Stimulated activated CD4-positive, alpha-beta T cell treated with anti-CD3 and anti-CD28 coated beads, Interleukin-4, amount 100 ng/mL, for 24 hours (primary cell): Measurements from ENCODE around the gene ACOXL.

Experiments used
- DNase-seq: peaks from one replicate; pipeline ENCODE4 v3.0.0-alpha.2; 2020

Gene ACOXL

DNA sequence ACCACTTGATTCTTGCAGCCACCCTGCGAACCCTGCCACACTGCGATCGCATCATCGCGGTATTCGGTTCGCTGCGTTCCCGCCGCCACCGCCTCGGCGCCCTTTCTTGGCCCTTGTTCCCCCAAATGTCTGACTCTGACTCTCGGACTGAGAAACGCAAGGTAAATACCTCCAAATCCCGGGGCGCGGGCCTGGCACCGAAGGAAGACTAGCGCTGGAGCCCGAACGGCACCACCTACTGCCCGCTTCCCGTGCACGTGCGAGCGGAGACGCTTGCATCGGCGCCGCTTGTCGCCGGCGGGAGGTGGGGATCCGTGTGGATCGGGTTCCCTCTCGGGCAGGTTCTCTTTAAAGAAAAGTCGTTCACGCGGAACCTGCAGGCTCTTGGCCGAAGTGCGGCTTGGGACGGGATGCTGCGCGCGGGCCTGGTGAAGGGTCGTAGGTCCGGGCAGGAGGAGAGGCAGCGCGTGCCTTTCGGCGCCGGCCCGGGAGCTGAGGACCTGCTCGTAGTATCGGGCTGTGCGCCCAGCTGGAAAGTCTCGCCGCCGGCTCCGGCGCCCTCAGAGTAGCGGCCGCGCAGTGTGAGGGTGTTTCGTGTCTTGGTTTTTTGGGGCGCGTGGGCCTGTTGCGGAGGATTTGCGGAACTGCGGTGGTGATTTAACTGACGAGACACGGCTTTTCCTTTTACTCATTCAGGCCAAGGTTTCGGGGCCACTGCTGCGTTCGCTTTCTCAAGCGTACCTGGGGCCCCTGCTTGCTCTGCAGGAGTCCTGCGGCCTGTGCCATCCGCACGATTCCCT, 388.9 kb downstream of the ACOXL start:
- DNase-seq = peak; percentile 49

DNA sequence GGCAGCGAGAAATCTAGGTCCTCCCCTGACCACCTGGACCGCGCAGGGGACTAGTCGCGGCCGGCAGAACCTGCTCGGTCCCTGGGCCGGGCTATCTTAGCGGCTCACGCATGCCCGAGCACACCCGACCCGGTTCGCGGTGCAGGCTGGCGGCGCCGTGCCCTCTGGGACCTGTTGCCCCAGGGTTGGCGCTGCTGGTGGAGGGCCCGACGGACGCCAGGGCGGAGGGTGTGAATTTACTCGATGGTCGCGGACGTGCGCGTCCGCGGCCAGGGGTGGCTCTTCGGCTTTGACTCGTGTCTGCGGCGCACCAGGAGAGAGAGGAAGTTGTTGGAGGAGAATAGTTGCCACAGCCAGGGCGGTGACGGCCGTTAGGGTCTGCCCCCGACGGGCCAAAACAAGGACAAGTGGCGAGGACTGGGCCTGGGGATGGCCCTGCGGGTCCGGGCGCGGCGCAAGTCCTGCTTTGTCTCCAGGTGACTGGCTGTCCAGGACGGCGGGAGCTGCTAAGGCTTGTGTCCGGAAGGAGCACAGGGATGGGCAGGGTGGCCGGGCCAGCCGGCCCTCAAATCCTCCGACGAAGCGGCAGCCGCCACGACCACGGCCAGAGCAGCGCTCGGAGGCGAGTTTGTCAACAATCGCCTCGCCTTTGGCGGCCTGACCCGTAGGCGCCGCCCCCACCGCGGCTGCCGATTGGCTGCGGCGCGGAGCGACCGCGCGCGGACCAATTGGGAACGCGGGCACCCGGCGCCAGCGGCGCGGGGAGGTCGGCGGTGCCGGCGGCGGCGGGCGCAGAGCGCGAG, 389.7 kb downstream of the ACOXL start:
- peak; percentile 74 for DNase-seq

DNA sequence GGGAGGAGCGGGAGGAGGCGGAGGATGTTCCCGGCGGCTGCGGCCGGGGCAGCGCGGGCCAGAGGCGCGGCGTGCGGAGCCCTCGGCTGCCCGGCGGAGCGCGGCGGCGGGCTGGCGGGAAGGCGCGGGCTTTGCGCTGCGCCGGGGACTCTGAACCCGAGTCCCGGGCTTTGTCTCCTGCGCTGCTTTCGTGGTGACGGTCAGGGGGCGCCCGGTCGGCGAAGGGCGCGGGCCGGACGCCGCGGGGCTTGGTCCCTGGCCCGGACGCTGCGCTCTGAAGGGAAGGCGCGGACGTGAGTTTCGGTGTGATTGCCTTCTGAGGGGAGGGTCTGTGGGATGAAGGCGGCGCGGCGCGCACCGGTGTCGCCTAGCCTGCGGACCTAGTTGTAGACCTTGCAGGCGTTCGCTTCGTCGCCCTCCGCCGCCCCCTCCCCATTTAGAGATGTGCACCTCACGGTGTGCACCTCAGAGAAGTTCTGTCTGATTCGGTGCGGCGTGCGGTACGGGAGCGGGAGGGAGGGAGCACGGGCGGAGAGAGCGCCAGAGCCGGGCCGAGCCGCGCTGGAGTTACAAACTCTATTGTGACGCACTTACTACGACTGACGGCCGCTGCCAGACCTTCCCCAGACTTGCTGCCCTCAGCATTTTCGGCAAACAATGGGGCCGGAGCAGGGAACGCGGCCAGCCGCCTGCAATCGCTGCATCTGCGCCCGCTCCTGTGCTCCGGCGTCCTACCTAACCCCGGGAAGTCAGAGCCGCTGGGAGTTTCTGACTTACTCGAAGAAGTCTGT, 390.5 kb downstream of the ACOXL start:
- peak; percentile 41 for DNase-seq

GRCh38 chr2:111123751-111124150, 391.4 kb downstream of the ACOXL start:
- no peak for DNase-seq

- no peak for DNase-seq
Measured at GRCh38 chr2:111126581-111126980, 394.2 kb downstream of the ACOXL start.

GRCh38 chr2:111127351-111127750, 395.0 kb downstream of the ACOXL start:
- no peak for DNase-seq

- no peak for DNase-seq
Measured at GRCh38 chr2:111128096-111128495, 395.7 kb downstream of the ACOXL start.

DNA sequence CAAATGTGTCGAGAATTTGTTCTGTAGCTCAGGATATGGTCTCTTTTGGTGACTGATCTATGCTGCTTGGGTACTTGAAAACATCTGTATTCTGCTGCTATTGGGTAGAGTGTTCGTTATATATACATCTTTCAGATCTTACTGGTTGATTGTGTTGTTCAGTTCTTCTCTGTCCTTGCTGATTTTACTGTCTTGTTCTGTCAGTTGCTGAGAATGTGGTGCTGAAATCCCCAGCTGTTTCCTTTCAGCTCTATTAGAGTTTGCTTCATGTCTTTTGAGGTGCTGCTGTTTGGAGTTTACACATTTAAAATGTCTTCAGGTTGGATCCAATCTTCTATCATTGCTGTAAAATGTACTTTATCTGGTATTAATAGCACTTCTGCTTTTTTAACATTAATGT, 401.2 kb downstream of the ACOXL start:
- DNase-seq = no peak

DNA sequence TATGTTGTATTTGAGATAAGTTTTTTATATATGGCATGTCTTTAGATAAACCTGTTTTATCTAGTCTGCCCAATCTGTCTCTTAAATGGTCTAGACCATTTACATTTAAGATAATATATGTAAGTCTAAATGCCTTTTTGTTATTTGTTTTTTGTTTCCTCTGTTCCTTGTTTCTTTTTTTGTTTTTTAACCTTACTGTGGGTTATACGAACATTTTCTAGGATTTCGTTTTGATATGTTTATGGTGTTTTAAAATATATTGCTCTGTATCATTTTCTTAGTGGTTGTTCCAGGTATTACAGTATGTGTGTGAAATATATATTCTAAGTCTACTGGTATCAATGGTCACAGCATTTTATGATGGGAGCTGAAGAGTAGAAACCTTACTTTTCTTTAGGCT, 401.7 kb downstream of the ACOXL start:
- DNase-seq = no peak

DNA sequence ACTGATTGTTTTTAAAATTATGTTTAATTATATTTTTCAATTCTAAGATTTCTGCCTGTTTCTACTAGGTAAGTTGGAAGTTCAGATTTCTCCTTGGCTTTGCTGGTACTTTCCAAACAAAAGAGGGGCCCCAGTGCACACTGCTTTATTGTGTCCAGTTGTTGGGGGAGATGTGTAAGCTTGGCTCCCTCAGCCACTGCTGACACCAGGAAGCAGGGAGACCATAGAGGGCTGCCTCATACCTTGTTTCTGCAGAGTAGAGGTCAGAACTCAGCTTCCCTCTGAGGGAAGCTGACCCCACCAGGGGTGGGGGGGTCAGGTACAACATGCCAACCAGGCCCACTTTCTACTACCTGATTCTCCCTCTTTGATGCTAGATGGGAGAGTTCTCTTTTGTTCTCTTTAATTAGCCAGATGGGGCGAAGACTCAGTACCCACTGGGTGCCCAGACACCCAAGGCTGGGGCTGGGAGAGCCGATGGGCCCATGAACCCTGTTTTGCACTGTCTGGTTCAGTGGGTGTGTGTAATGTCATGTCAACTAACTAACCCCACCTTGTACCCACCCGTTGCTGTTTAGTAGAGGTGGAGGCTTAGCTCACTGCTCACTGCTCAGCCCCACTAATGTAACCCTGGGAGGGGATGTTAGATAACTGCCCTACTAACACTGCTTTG, 403.0 kb downstream of the ACOXL start:
- DNase-seq = no peak

- DNase-seq = no peak
Measured at GRCh38 chr2:111135910-111136297, 403.5 kb downstream of the ACOXL start.

- no peak for DNase-seq
Measured at GRCh38 chr2:111138839-111139238, 406.5 kb downstream of the ACOXL start.

- no peak for DNase-seq
Measured at GRCh38 chr2:111139637-111140317, 407.4 kb downstream of the ACOXL start.

GRCh38 chr2:111140815-111141214, 408.4 kb downstream of the ACOXL start:
- no peak for DNase-seq

DNA sequence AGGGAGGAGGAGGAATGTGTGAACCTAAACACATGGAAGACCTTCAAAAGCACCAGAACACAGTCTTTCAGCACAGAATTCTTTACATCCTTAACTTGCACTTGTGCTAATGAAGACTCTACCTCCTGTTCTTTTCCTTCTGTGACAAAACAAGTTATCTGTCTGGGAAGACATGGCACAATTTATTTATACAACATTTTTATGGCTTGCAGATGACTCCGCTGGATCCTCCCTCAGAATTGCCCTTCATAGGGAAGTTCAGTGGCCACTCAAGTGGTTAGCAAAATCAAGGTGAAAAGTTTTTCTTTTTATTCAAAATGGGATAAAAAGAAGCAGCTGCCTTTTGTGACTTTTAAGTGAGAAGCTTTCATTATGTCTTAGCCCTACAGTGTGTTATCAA, 409.7 kb downstream of the ACOXL start:
- no peak for DNase-seq

DNA sequence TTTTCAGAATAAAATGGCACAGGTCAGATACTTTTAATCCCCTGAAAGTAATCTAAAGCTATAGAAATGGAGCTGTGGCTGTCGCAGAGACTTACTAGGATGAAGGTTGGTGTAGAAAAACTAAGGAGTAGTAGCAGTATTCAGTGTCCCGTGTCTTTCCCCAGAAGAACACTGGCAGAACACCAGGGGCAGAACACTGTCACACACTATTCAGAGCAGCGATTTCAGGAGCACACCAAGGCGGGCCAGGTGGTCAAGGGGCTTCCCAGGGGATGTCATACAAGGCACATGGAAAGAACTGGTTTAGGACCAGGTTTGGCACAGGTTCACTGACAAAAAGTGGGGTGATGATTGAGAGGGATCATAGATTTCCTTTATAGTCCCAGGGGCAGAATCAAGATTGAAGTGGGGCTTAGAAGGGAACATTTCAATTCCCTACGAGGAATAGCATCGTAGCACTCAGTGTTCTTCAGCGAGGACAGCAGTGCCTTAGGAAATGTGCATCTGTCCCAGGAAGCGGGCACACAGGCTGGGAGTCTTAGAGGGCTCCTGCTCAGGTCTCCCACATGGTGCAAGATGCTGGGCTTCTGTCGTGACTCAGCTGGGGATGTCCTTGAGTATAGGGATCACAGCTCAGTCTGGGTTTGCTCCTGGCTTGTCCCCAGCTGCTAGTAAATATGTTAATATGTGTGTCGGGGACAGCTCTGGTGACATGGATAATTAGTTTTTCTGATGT, 410.9 kb downstream of the ACOXL start:
- DNase-seq = no peak

GRCh38 chr2:111143843-111144198, 411.4 kb downstream of the ACOXL start:
- DNase-seq = no peak

DNA sequence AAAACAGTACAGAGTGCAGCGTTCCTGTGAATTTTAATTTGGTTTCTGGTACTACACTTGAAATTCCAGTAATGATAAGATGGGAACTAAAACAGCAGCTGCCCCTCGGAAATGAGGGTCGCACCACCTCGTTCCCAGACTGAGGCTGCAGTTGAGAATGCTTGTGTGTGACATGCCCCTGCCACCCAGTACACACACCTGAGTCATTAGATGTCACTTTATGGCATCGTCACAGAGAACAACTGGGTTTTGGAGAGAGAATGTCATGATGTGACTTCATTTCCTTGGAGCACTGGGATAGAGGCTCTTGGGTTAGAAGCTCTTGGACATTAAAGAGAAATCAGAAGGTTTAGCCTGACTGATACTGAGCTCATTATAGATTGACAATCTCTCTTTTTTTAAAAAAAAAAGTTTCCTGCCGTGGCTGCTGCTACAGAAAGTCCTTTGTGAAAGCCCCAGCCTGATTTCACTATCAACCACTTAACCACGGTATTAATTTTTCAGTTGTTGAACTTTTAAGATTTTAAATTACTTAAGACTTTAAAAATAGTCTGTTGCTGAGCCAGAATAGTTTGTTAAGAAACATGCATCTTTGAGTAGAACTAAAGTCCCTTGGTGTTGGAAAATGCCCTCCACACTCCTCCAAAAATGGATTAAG, 412.9 kb downstream of the ACOXL start:
- no peak for DNase-seq

GRCh38 chr2:111145951-111146350, 413.6 kb downstream of the ACOXL start:
- no peak for DNase-seq

- no peak for DNase-seq
Measured at GRCh38 chr2:111148225-111148873, 416.0 kb downstream of the ACOXL start.

DNA sequence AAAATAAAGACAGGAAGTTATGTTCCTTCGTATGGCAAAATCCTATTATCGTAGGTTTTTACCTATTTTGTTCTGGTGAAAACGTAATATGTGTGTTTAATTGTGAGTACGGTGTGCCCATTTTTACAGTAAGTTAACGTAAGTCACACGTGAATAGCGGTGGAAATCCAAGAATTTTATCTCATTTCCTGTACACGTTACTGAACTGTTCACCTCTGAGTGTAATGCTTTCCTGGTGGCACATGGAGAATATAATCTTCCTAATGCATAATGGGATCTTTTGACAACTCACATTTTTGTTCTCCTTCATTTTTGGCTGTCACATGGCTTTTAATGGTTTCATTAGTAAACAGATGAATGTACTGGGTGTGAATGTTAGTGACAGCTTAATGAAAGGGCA, 416.6 kb downstream of the ACOXL start:
- DNase-seq = no peak
